Liver (tissue), 9 donors: ENCODE measurements around the gene HIBADH. TPM values are rescaled to one million over a fixed set of nuclear protein-coding genes. Genes with fewer than 3 reads are reported as not detected.

ENCODE experiments used
- DNase-seq: peaks from one replicate; pipeline ENCODE4 v3.0.0-alpha.2; 2017; ENCODE audit warnings: low spot score
- H3K27ac ChIP-seq, 2 donors: one replicate each; pipeline ENCODE4 v1.7.0; 2013; ENCODE audit warnings: inconsistent platforms in 2 of 2, low read length in 2 of 2, control low read depth in 1 of 2, low read depth in 1 of 2, mild to moderate bottlenecking in 1 of 2
- H3K27me3 ChIP-seq, 4 donors: one replicate each; pipeline versions ENCODE4 v1.6.1 to v1.7.0; 2013; ENCODE audit warnings: low read length in 3 of 4, inconsistent platforms in 1 of 4, mild to moderate bottlenecking in 1 of 4, moderate library complexity in 1 of 4; ENCODE audit not compliant: control insufficient read depth in 4 of 4, insufficient read depth in 4 of 4
- H3K36me3 ChIP-seq, 4 donors: one replicate each; pipeline versions ENCODE4 v1.6.1 to v1.7.0; 2013; ENCODE audit warnings: low read length in 3 of 4, mild to moderate bottlenecking in 3 of 4, low read depth in 1 of 4, moderate library complexity in 1 of 4; ENCODE audit not compliant: control insufficient read depth in 4 of 4, insufficient read depth in 3 of 4
- H3K4me1 ChIP-seq, 4 donors: one replicate each; pipeline versions ENCODE4 v1.6.1 to v1.7.0; 2013; ENCODE audit warnings: low read length in 3 of 4, mild to moderate bottlenecking in 3 of 4, moderate library complexity in 1 of 4; ENCODE audit not compliant: control insufficient read depth in 4 of 4, insufficient read depth in 4 of 4
- H3K4me3 ChIP-seq, 3 donors: one replicate each; pipeline versions ENCODE4 v1.6.1 to v1.7.0; 2013; ENCODE audit warnings: low read length in 3 of 3, control low read depth in 1 of 3, low read depth in 1 of 3, mild to moderate bottlenecking in 1 of 3
- H3K9ac ChIP-seq, 2 donors: one replicate each; pipeline ENCODE4 v1.7.0; 2013; ENCODE audit warnings: low read length in 2 of 2, mild to moderate bottlenecking in 2 of 2, moderate library complexity in 2 of 2, control low read depth in 1 of 2, low read depth in 1 of 2
- H3K9me3 ChIP-seq, 4 donors: one replicate each; pipeline versions ENCODE4 v1.6.1 to v1.7.0; 2013; ENCODE audit warnings: low read length in 3 of 4; ENCODE audit not compliant: control insufficient read depth in 4 of 4
- ATF3 ChIP-seq: IDR thresholded peaks from 2 replicates; pipeline ENCODE4 v1.6.1; 2016; ENCODE audit warnings: antibody characterized with exemption
- CTCF ChIP-seq: fragments of 150-350 bp; IDR thresholded peaks from 2 replicates; pipeline ENCODE4 v1.5.1; 2017; ENCODE audit warnings: improper control_type of control experiment, low read depth, low read length; ENCODE audit not compliant: missing input control
- EGR1 ChIP-seq, 2 donors: IDR thresholded peaks; 2 replicates each; pipeline ENCODE4 v1.6.1; 2016 to 2018; ENCODE audit warnings: antibody characterized with exemption in 2 of 2, low read depth in 2 of 2
- FOXA2 ChIP-seq: IDR thresholded peaks from 2 replicates; pipeline ENCODE4 v1.6.1; 2016; ENCODE audit warnings: antibody characterized with exemption
- HNF4A ChIP-seq, 2 donors: conservative IDR thresholded peaks; 2 replicates each; pipeline ENCODE4 v1.6.1; 2016; ENCODE audit warnings: antibody characterized with exemption in 2 of 2, mild to moderate bottlenecking in 2 of 2
- HNF4G ChIP-seq: IDR thresholded peaks from 2 replicates; pipeline ENCODE4 v1.6.1; 2016; ENCODE audit warnings: antibody characterized with exemption
- JUND ChIP-seq, 2 donors: IDR thresholded peaks; 2 replicates each; pipeline ENCODE4 v1.6.1; 2016; ENCODE audit warnings: antibody characterized with exemption in 2 of 2
- NR2F2 ChIP-seq: IDR thresholded peaks from 2 replicates; pipeline ENCODE4 v1.6.1; 2016; ENCODE audit warnings: antibody characterized with exemption
- RAD21 ChIP-seq, 2 donors: IDR thresholded peaks; 2 replicates each; pipeline ENCODE4 v1.6.1; 2016; ENCODE audit warnings: antibody characterized with exemption in 2 of 2, mild to moderate bottlenecking in 2 of 2
- RXRA ChIP-seq, 2 donors: IDR thresholded peaks; 2 replicates each; pipeline ENCODE4 v1.6.1; 2017 to 2018; ENCODE audit warnings: antibody characterized with exemption in 2 of 2, mild to moderate bottlenecking in 1 of 2
- SP1 ChIP-seq: IDR thresholded peaks from 2 replicates; pipeline ENCODE4 v1.6.1; 2018; ENCODE audit warnings: antibody characterized with exemption, mild to moderate bottlenecking
- TAF1 ChIP-seq: conservative IDR thresholded peaks from 2 replicates; pipeline ENCODE4 v1.6.1; 2016; ENCODE audit warnings: antibody characterized with exemption, mild to moderate bottlenecking
- YY1 ChIP-seq: IDR thresholded peaks from 2 replicates; pipeline ENCODE4 v1.6.1; 2016; ENCODE audit warnings: antibody characterized with exemption, mild to moderate bottlenecking
- ZBTB33 ChIP-seq: IDR thresholded peaks from 2 replicates; pipeline ENCODE4 v1.6.1; 2016; ENCODE audit warnings: antibody characterized with exemption
- WGBS: extraction: QIAGEN DNeasy Blood & Tissue Kit; methylation state at CpG from one replicate; pipeline ENCODE4 v1.1.7; 2013; 5-methylcytosine and 5-hydroxymethylcytosine counted together
- polyA plus RNA-seq, 2 donors: library from polyadenylated mRNA; stranded (reverse) in 1 of 2; unstranded in 1 of 2; fragments of 200-250 nt in 1 of 2; fragments of >200 nt in 1 of 2; fragmentation: Nextera tagmentation in 1 of 2; extraction: Ambion mirVana in 1 of 2; gene quantifications; one replicate each; pipeline versions ENCODE4 v1.2.1 to v1.2.3, GENCODE V29; 2013 to 2015
- total RNA-seq, 2 donors: library from RNA; depleted of rRNA; stranded (reverse); fragments of >200 nt; gene quantifications; one replicate each; pipeline ENCODE4 v1.2.3, GENCODE V29; 2014
- TF ChIP-seq, protein P1 (sequence below): IDR thresholded peaks from 2 replicates; pipeline ENCODE4 v1.6.1; 2016; ENCODE audit warnings: antibody characterized with exemption, mild to moderate bottlenecking
- TF ChIP-seq, protein P2 (sequence below): IDR thresholded peaks from 2 replicates; pipeline ENCODE4 v1.6.1; 2016; ENCODE audit warnings: antibody characterized with exemption
- donor health status: healthy.
- donor health status: healthy.
- donor health status: healthy.
- donor health status: healthy.
- donor health status: healthy.

HIBADH gene
- total and polyA plus RNA-seq, 4 donors = 27.7 to 78.9 (median 58.2) TPM

- TF ChIP-seq, protein P1, sequence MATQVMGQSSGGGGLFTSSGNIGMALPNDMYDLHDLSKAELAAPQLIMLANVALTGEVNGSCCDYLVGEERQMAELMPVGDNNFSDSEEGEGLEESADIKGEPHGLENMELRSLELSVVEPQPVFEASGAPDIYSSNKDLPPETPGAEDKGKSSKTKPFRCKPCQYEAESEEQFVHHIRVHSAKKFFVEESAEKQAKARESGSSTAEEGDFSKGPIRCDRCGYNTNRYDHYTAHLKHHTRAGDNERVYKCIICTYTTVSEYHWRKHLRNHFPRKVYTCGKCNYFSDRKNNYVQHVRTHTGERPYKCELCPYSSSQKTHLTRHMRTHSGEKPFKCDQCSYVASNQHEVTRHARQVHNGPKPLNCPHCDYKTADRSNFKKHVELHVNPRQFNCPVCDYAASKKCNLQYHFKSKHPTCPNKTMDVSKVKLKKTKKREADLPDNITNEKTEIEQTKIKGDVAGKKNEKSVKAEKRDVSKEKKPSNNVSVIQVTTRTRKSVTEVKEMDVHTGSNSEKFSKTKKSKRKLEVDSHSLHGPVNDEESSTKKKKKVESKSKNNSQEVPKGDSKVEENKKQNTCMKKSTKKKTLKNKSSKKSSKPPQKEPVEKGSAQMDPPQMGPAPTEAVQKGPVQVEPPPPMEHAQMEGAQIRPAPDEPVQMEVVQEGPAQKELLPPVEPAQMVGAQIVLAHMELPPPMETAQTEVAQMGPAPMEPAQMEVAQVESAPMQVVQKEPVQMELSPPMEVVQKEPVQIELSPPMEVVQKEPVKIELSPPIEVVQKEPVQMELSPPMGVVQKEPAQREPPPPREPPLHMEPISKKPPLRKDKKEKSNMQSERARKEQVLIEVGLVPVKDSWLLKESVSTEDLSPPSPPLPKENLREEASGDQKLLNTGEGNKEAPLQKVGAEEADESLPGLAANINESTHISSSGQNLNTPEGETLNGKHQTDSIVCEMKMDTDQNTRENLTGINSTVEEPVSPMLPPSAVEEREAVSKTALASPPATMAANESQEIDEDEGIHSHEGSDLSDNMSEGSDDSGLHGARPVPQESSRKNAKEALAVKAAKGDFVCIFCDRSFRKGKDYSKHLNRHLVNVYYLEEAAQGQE = no peak
- TF ChIP-seq HNF4A (conservative IDR thresholded peaks at IDR 0.05) = no peak
- TF ChIP-seq TAF1 = no peak
- no peak for TF ChIP-seq ATF3
Measured at GRCh38 chr7:27478084-27478483, 184.6 kb downstream of the HIBADH start (continued).

GRCh38 chr7:27476493-27476892 is 186.2 kb downstream of the HIBADH start:
- H3K36me3 ChIP-seq = no peaks in the 10 kb centered on the region
- H3K27me3 ChIP-seq = no peaks in the 10 kb centered on the region
- H3K27ac ChIP-seq = no peak overlapping the region
- no peaks in the 10 kb centered on the region for H3K4me1 ChIP-seq
- TF ChIP-seq, protein P1 = no peak
- TF ChIP-seq EGR1 (IDR thresholded peaks at IDR 0.05; ENCODE audit: low read depth in 2 of 2) = no peak
- TF ChIP-seq FOXA2 = no peak
- no peak for TF ChIP-seq YY1
- no peak for TF ChIP-seq ZBTB33
- no peak for TF ChIP-seq RAD21 (IDR thresholded peaks at IDR 0.05)
- no peak for TF ChIP-seq CTCF
- TF ChIP-seq SP1 = no peak
- no peak for TF ChIP-seq JUND (IDR thresholded peaks at IDR 0.05)
- no peak for TF ChIP-seq NR2F2
- no peak for TF ChIP-seq RXRA (IDR thresholded peaks at IDR 0.05)
- no peak for TF ChIP-seq ATF3
- TF ChIP-seq, protein P2, sequence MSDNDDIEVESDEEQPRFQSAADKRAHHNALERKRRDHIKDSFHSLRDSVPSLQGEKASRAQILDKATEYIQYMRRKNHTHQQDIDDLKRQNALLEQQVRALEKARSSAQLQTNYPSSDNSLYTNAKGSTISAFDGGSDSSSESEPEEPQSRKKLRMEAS = no peak
- TF ChIP-seq TAF1 = no peak
- TF ChIP-seq HNF4G = no peak
- no peak overlapping the region for H3K9ac ChIP-seq
- WGBS = 57% methylated on average over 2 of the region's 2 CpGs
- H3K4me3 ChIP-seq = no peak overlapping the region
- no peak for DNase-seq
- H3K9me3 ChIP-seq = no peaks in the 10 kb centered on the region
